Measurements from ENCODE around the gene GALNT3. TPM values are rescaled to one million over a fixed set of nuclear protein-coding genes. Genes with fewer than 3 reads are reported as not detected.

The GALNT3 gene
- total RNA-seq, 2 donors from 2014 or later = 6.7 to 7.7 TPM

GRCh38 chr2:165792104-165792454 lies 2.0 kb downstream of the GALNT3 start:
- Mint-ChIP-seq H3K27me3 (peaks cover 22% of the 10 kb centered on the region), H3K4me3 (peak overlapping the region; percentile 49), H3K27ac (no peak overlapping the region), H3K36me3 (ENCODE audit: low read depth) (peaks cover 4% of the 10 kb centered on the region), H3K4me1 (peaks cover 23% of the 10 kb centered on the region)
- H3K9me3 ChIP-seq (ENCODE audit: control insufficient read depth, low read length, poor library complexity, severe bottlenecking) = no peaks in the 10 kb centered on the region
- ATAC-seq (no peak), DNase-seq (no peak)

DNA sequence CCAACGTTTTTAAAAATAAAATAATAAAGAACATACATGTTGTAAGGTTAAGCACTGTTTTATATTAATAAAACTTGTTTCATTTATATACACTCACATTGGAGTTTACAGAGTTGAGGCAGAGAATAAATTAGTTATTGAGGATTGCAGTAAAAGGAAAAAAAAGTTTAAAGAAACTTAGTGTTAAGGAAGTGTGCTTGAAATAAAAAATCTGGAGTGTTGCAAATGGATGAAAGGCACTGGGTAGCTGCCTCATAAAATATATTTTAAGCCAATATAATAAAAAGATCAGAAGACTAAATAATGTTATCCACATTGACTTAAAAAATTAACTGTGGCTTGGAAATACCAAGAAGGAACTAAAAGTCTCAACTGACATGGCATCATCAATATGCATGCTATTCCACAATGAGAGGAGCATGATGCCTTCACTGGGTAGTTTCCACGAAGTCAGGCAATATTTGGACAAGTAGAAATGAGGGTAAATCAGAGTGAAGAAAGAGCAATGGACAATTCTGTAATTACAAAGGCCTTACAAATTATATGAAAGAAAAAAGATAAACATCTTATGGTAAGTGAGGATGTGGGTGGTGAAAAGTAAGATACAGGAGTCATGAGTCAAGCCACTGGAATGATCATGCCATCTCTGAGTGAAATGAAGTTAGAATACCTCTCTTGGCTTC lies 2.5 kb downstream of the GALNT3 start:
- H3K27ac Mint-ChIP-seq = peak overlapping the region; percentile 11
- DNase-seq (no peak), ATAC-seq (no peak)
- no peak overlapping the region for H3K4me3 Mint-ChIP-seq
- no peaks in the 10 kb centered on the region for H3K9me3 ChIP-seq (ENCODE audit: control insufficient read depth, low read length, poor library complexity, severe bottlenecking)
- H3K27me3 Mint-ChIP-seq = peaks cover 19% of the 10 kb centered on the region
- H3K4me1 Mint-ChIP-seq = peaks cover 21% of the 10 kb centered on the region
- peaks cover 4% of the 10 kb centered on the region for H3K36me3 Mint-ChIP-seq (ENCODE audit: low read depth)

DNA sequence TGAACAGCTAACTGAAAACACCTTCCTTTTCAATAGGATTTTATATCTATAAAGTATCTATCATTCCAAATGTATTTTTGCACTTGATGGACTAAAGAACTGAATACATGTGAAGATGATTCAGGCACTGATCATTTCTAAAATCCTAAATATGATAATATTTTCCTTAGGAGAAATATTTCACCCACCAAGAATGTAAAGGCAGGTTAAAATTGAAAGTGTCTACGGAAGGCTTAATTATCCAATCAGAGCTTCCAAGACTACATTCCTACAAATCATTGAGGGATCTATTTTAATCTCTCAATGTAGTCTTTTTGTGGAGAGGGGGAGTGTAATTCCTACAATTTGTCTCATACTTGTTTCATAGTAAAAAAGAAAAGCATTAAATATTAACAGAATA lies 3.6 kb downstream of the GALNT3 start:
- no peaks in the 10 kb centered on the region for H3K9me3 ChIP-seq (ENCODE audit: control insufficient read depth, low read length, poor library complexity, severe bottlenecking)
- no peak for ATAC-seq
- Mint-ChIP-seq H3K36me3 (ENCODE audit: low read depth) (peaks cover 4% of the 10 kb centered on the region), H3K27ac (no peak overlapping the region), H3K4me1 (peaks cover 19% of the 10 kb centered on the region), H3K27me3 (peaks cover 14% of the 10 kb centered on the region), H3K4me3 (no peak overlapping the region)
- no peak for DNase-seq

GRCh38 chr2:165787334-165787733 lies 6.7 kb downstream of the GALNT3 start:
- no peak overlapping the region for H3K4me3 Mint-ChIP-seq

GRCh38 chr2:165779706-165780105 lies 14.3 kb downstream of the GALNT3 start:
- H3K27me3 Mint-ChIP-seq = no peaks in the 10 kb centered on the region
- H3K9me3 ChIP-seq (ENCODE audit: control insufficient read depth, low read length, poor library complexity, severe bottlenecking) = no peaks in the 10 kb centered on the region
- DNase-seq = no peak
- no peak overlapping the region for H3K4me3 Mint-ChIP-seq
- H3K27ac Mint-ChIP-seq = no peak overlapping the region
- peaks cover 5% of the 10 kb centered on the region for H3K4me1 Mint-ChIP-seq
- H3K36me3 Mint-ChIP-seq (ENCODE audit: low read depth) = peaks cover 7% of the 10 kb centered on the region
- ATAC-seq = no peak

More at GRCh38 chr2:165787334-165787733, 6.7 kb downstream of the GALNT3 start:
- ATAC-seq (no peak), DNase-seq (no peak)
- peaks cover 9% of the 10 kb centered on the region for H3K27me3 Mint-ChIP-seq
- peaks cover 10% of the 10 kb centered on the region for H3K36me3 Mint-ChIP-seq (ENCODE audit: low read depth)
- no peak overlapping the region for H3K27ac Mint-ChIP-seq
- peaks cover 5% of the 10 kb centered on the region for H3K4me1 Mint-ChIP-seq
- no peaks in the 10 kb centered on the region for H3K9me3 ChIP-seq (ENCODE audit: control insufficient read depth, low read length, poor library complexity, severe bottlenecking)

- Mint-ChIP-seq H3K36me3 (ENCODE audit: low read depth) (peaks cover 1% of the 10 kb centered on the region), H3K4me1 (peaks cover 5% of the 10 kb centered on the region), H3K27ac (no peak overlapping the region)
These were observed 15.2 kb downstream of the GALNT3 start for GRCh38 chr2:165778653-165779451.

GRCh38 chr2:165778187-165778556 lies 15.9 kb downstream of the GALNT3 start:
- DNase-seq = no peak
- peaks cover 5% of the 10 kb centered on the region for H3K4me1 Mint-ChIP-seq
- no peaks in the 10 kb centered on the region for H3K27me3 Mint-ChIP-seq
- no peak overlapping the region for H3K4me3 Mint-ChIP-seq
- H3K36me3 Mint-ChIP-seq (ENCODE audit: low read depth) = no peaks in the 10 kb centered on the region
- no peak overlapping the region for H3K27ac Mint-ChIP-seq
- no peak for ATAC-seq
- H3K9me3 ChIP-seq (ENCODE audit: control insufficient read depth, low read length, poor library complexity, severe bottlenecking) = no peaks in the 10 kb centered on the region

More at GRCh38 chr2:165778653-165779451, 15.2 kb downstream of the GALNT3 start:
- Mint-ChIP-seq H3K4me3 (no peak overlapping the region), H3K27me3 (no peaks in the 10 kb centered on the region)
- DNase-seq (no peak), ATAC-seq (no peak)
- no peaks in the 10 kb centered on the region for H3K9me3 ChIP-seq (ENCODE audit: control insufficient read depth, low read length, poor library complexity, severe bottlenecking)

GRCh38 chr2:165777522-165778186 lies 16.4 kb downstream of the GALNT3 start:
- no peak overlapping the region for H3K4me3 Mint-ChIP-seq
- H3K36me3 Mint-ChIP-seq (ENCODE audit: low read depth) = no peaks in the 10 kb centered on the region
- ATAC-seq (no peak), DNase-seq (no peak)
- H3K27me3 Mint-ChIP-seq = no peaks in the 10 kb centered on the region
- peaks cover 5% of the 10 kb centered on the region for H3K4me1 Mint-ChIP-seq
- H3K27ac Mint-ChIP-seq = no peak overlapping the region
- no peaks in the 10 kb centered on the region for H3K9me3 ChIP-seq (ENCODE audit: control insufficient read depth, low read length, poor library complexity, severe bottlenecking)

- Mint-ChIP-seq H3K27ac (no peak overlapping the region), H3K4me3 (no peak overlapping the region), H3K4me1 (peaks cover 5% of the 10 kb centered on the region), H3K27me3 (no peaks in the 10 kb centered on the region), H3K36me3 (ENCODE audit: low read depth) (no peaks in the 10 kb centered on the region)
- ATAC-seq (no peak), DNase-seq (no peak)
- H3K9me3 ChIP-seq (ENCODE audit: control insufficient read depth, low read length, poor library complexity, severe bottlenecking) = no peaks in the 10 kb centered on the region
These were observed 17.3 kb downstream of the GALNT3 start for GRCh38 chr2:165776796-165777195.

DNA sequence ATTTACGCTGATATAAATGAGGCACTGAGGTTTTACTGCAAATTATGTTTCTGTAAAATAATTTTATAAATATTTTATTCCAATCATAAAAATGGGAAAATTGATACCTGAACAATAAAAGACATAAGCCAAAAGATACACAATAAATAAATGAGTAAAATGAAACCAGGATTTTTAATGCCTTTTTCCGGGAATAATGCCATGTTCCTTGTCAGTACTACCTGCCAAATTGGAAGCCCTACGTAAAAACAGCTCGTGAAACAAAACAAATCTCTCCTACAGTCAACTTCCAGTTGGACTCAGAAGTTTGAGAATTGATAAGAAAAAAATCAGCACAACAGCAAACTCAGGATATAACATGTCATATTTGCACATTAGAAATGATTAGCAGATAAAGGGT lies 18.0 kb downstream of the GALNT3 start:
- H3K9me3 ChIP-seq (ENCODE audit: control insufficient read depth, low read length, poor library complexity, severe bottlenecking) = no peaks in the 10 kb centered on the region
- H3K27ac Mint-ChIP-seq = no peak overlapping the region
- no peaks in the 10 kb centered on the region for H3K36me3 Mint-ChIP-seq (ENCODE audit: low read depth)
- ATAC-seq (no peak), DNase-seq (no peak)
- H3K4me3 Mint-ChIP-seq = no peak overlapping the region
- peaks cover 5% of the 10 kb centered on the region for H3K4me1 Mint-ChIP-seq
- no peaks in the 10 kb centered on the region for H3K27me3 Mint-ChIP-seq

GRCh38 chr2:165773684-165774083 lies 20.4 kb downstream of the GALNT3 start:
- Mint-ChIP-seq H3K4me1 (peaks cover 5% of the 10 kb centered on the region), H3K36me3 (ENCODE audit: low read depth) (no peaks in the 10 kb centered on the region), H3K4me3 (no peak overlapping the region), H3K27ac (no peak overlapping the region), H3K27me3 (no peaks in the 10 kb centered on the region)
- DNase-seq (no peak), ATAC-seq (no peak)
- no peaks in the 10 kb centered on the region for H3K9me3 ChIP-seq (ENCODE audit: control insufficient read depth, low read length, poor library complexity, severe bottlenecking)

- Mint-ChIP-seq H3K4me1 (no peaks in the 10 kb centered on the region), H3K36me3 (ENCODE audit: low read depth) (no peaks in the 10 kb centered on the region), H3K27ac (no peak overlapping the region), H3K27me3 (no peaks in the 10 kb centered on the region), H3K4me3 (no peak overlapping the region)
- DNase-seq (no peak), ATAC-seq (no peak)
- no peaks in the 10 kb centered on the region for H3K9me3 ChIP-seq (ENCODE audit: control insufficient read depth, low read length, poor library complexity, severe bottlenecking)
These were observed 21.9 kb downstream of the GALNT3 start for GRCh38 chr2:165772183-165772582.

GRCh38 chr2:165766326-165766927 lies 27.6 kb downstream of the GALNT3 start:
- no peak overlapping the region for H3K27ac Mint-ChIP-seq
- H3K9me3 ChIP-seq (ENCODE audit: control insufficient read depth, low read length, poor library complexity, severe bottlenecking) = no peaks in the 10 kb centered on the region
- H3K4me3 Mint-ChIP-seq = no peak overlapping the region
- DNase-seq (no peak), ATAC-seq (no peak)
- no peaks in the 10 kb centered on the region for H3K27me3 Mint-ChIP-seq
- H3K36me3 Mint-ChIP-seq (ENCODE audit: low read depth) = no peaks in the 10 kb centered on the region
- H3K4me1 Mint-ChIP-seq = peaks cover 5% of the 10 kb centered on the region
